NCI-H2171 (cell line): Measurements from ENCODE around the gene TSHZ1.

Experiments used
- DNase-seq: peaks from one replicate; lab custom pipeline; 2025; lab: John Stamatoyannopoulos, UW

Gene TSHZ1

DNA sequence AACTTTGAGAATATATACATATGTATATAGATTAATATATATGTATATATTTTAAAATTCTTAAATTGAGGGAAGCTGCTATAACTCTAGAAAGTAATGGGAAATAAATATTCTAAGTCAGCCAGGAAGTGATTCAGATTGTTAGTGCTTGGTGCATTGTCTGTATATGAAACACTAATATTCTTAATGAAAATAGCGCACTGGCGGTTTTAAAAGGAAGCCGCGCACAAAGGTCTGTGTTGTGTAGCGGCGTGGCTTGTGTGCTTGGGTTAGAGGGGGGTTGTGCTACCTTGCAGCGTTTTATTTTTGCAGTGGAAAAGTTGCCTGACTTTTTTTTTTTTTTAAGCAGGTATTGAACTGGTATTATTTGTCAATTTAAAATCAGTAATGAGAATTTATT, 11.3 kb downstream of the TSHZ1 start:
- no peak for DNase-seq

- no peak for DNase-seq
Measured at GRCh38 chr18:75222407-75222806, 11.8 kb downstream of the TSHZ1 start.

- peak; percentile 31 for DNase-seq
Measured at GRCh38 chr18:75223687-75224347, 13.2 kb downstream of the TSHZ1 start.

DNA sequence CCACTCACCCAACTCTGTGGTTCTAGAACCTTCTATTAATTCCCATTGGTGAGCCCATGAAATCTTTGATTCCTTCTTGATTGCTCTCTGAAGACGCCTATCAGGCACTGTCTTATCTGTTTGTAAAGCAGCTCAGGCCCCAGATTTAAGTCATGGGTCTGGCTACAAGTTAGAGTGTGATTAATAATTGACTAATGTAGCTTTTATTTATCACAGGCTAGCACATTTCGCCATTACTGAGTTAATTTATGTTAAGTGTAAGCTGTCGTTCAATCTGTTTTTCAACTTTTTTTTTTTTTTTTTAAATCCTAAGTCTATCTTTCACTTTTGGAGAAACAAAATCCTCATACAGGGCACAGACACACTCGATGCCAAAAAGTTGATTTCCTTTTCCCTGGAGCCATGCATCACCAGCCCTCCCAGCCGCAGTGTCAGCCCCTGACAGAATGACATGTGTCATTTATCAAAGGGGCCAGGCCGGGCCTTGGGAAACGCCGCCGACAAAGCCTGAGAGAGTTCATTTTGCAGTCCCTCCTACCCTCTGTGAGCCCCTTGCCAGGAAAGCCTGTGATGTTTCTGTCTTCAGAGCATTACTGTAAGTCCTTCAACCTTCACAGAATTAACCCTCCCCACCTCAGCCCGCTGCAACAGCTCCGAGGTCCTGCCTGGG, 15.8 kb downstream of the TSHZ1 start:
- DNase-seq = no peak

- DNase-seq = no peak
Measured at GRCh38 chr18:75226956-75227316, 16.3 kb downstream of the TSHZ1 start.

GRCh38 chr18:75227535-75228296, 17.1 kb downstream of the TSHZ1 start:
- no peak for DNase-seq

- no peak for DNase-seq
Measured at GRCh38 chr18:75228967-75229366, 18.4 kb downstream of the TSHZ1 start.

DNA sequence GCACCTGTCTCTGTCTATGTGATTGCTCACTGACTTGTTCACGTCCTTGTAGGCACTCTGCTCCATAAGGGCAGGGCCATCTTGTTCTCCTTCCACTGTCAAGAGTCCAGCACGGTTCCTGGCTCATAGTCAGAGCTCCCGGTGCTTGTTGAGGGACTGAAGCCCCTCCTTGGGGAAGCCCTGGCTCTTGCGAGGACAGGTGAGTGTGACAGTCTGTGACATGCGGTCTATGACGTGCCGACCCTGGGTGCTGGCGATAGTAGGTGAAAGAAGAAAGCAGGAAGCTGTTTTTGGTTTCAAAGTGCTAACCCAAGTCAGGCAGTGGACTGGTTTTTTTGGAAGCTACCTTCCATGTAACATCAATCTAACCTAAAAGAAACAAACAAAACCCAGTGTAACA, 18.8 kb downstream of the TSHZ1 start:
- DNase-seq = no peak

DNA sequence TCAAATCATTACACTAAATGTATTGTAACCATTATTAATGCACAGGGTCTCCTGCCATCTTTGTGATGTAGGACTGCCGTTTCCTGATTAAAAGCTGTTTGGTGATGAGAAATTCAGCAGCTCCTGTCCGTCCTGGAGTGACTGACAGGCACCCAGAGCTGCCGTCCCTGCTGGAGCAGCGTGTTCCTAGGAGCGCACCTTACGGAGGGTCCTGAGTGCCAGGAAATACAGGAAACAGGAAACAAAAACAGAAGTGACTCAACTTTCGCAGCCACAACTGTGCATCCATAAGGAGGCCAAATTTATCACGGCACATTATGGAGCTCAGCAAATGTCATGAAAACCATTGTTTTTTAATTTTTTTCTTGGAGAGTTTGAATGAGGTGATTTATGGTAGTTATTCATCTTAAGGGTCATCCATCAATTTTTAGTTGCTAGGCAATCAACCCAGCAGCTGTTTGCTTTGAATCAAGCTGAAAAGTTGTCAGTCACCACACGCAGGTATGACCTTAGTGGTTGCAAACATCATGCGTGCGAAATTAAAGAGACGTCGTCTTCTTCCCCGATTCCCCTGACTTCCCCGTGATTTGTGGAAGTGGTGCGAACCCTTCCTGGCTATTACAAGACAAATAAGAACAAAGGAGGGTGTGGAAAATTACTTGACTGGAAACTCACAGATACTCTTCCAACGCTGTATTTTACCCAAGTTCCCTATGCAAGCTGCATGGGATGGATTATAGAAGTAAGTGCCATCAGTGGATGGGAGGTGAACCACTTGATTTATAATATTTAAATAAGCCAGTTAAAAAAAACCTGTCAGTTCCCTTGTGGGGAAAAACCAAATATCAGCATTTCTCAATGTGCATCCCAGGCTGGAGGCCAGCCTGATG, 19.8 kb downstream of the TSHZ1 start:
- no peak for DNase-seq

- DNase-seq = no peak
Measured at GRCh38 chr18:75231053-75231406, 20.4 kb downstream of the TSHZ1 start.

DNA sequence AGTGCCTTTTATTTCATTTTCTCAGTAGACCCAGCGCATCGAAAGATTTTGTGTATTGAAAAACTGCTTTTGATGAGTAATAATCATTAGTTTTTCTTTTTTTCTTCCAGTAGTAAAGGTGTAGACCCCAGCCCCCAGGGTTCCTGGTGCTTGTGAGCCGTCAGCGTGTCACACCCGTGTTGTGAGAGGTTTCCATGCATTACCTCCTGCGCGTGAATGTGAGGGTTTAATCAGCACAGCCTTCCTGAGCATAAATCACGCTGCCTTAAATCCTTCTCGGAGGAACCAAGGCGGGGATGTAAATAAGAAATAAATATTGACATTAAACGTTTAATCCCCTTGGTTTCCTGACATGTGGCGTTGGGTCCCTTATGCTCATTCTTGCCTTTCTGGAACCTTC, 24.3 kb downstream of the TSHZ1 start:
- no peak for DNase-seq

- DNase-seq = no peak
Measured at GRCh38 chr18:75235896-75236295, 25.3 kb downstream of the TSHZ1 start.

DNA sequence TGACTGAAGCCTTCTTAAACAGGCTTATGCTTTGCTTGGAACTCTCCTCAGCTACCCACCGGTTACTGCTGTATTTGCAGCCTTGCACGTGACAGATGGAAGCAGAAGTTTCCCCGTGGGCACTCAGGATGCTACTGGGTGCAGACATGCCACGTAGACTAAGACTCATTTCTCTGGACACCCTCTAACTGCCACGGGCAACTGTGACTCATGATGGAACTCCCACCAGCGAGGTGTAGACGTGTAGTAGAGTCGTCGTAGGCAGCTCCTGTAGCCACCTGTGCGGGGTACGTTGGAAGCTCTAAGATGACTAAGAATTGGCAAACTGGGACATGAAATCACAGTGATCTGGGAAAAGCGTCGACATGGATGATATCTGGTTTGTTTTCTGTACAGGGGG, 27.5 kb downstream of the TSHZ1 start:
- DNase-seq = no peak

DNA sequence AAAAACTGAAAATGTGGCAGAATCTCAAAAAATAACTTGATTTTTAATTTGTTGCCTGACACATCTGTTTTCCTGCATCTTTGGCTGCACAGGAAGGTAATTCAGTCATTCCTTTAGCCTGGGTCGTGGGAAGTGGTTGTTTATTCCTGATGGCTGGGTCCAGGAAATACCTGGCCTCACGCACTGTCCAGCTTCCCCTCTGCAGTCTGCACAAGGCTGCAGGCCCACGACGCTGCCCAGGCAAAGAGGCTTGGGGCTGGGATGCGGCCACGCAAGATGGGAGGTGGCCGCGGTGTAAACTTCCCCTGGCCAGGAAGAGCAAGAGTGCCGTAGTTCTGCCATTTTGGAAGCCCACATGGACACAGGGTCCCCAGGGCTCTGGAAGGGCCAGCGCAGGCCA, 28.2 kb downstream of the TSHZ1 start:
- DNase-seq = no peak

DNA sequence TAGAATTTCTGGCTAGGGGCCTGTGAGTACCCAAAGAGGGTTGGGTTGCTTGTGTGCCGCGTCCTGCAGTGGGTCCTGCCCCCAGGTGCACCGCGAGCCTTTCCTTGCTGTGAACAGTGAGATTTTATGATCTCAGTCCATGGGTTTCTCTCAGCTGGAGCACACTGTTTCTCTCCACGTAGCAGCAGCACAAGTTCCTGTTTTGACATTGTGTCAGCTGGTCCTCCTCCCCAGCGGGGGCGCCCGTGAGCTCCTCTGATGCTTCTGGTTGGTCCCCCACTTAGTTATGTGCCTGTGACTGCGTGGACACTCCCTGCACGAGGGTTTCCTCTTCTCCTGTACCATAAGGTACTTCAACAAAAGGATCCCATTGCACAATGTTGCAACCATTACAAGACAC, 29.8 kb downstream of the TSHZ1 start:
- no peak for DNase-seq

GRCh38 chr18:75241705-75242104, 31.1 kb downstream of the TSHZ1 start:
- DNase-seq = no peak

- DNase-seq = no peak
Measured at GRCh38 chr18:75244351-75245313, 34.0 kb downstream of the TSHZ1 start.

GRCh38 chr18:75246721-75247610, 36.4 kb downstream of the TSHZ1 start:
- DNase-seq = no peak

DNA sequence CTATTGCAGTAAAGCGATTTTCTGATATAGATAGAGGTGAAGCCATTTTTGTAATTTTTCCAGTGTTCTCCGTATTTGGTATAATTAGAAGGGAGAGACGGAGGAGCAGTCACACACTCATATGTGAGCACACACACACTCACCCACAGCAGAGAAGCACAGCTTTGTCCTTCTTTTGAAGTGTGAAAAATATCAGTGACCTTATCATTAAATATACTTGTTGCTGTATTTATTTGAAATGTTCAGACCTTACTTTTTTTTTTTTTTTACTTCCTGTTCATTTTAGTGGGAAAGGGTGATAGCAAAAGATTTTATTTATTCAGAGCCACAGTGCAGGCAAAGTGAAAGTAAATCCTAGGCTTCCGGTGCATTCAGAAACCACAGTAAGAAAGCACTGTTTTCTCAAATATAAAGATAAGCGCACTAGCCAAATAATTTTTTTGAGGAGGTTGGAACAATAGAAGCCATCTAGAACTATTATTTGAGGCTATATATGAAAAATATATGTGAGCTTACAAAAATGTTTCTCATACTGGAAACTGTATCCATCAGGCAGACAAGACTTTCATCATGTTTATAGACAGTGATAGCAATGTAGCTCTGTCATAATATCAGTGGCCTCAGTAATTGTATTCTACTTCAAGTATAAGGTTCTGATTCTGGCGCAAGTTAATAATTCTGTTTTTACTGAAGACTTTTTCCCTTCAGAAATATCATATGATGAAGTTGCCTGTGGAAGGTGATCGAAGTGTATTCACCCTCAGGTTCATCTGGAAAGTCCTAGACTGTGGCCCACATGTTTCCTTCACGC, 37.2 kb downstream of the TSHZ1 start:
- no peak for DNase-seq
